CD8-positive, alpha-beta memory T cell (primary cell): ENCODE measurements around the gene PABPN1L. TPM values are rescaled to one million over a fixed set of nuclear protein-coding genes. Genes with fewer than 3 reads are reported as not detected.
A peak's percentile ranks its signal among the peaks of the same experiment; 100 is the strongest.

ENCODE experiments used
- CTCF ChIA-PET: fragments of 350-600 bp; sonication (Branson Sonifier 250); formaldehyde crosslinking; loops from one replicate; lab custom pipeline; 2021; ENCODE audit warnings: antibody characterized with exemption; lab: Charles Lee
- POLR2A ChIA-PET: fragments of 350-600 bp; sonication (Branson Sonifier 250); formaldehyde crosslinking; loops from one replicate; lab custom pipeline; 2021; ENCODE audit warnings: antibody characterized with exemption; lab: Charles Lee
- DNase-seq, 5 donors: peaks; one replicate each; pipeline versions ENCODE4 v3.0.0 to v3.0.0-alpha.2; 2020 to 2022; ENCODE audit warnings: mixed read lengths in 1 of 5
- H3K27ac ChIP-seq: one replicate; pipeline ENCODE4 v1.7.0; 2013; ENCODE audit warnings: low read depth, mild to moderate bottlenecking, low read length, moderate library complexity
- H3K27me3 ChIP-seq: 2 replicates; pipeline ENCODE4 v1.7.0; 2013; ENCODE audit warnings: low read length, mild to moderate bottlenecking; ENCODE audit not compliant: insufficient read depth, poor library complexity, severe bottlenecking
- H3K36me3 ChIP-seq: 2 replicates; pipeline ENCODE4 v1.7.0; 2013; ENCODE audit warnings: mild to moderate bottlenecking, low read length, moderate library complexity; ENCODE audit not compliant: insufficient read depth
- H3K4me1 ChIP-seq: 2 replicates; pipeline ENCODE4 v1.7.0; 2013; ENCODE audit warnings: mild to moderate bottlenecking, low read length, moderate library complexity; ENCODE audit not compliant: insufficient read depth
- H3K4me3 ChIP-seq: 2 replicates; pipeline ENCODE4 v1.7.0; 2013; ENCODE audit warnings: mild to moderate bottlenecking, low read length
- H3K9me3 ChIP-seq: 2 replicates; pipeline ENCODE4 v1.7.0; 2013; ENCODE audit warnings: mild to moderate bottlenecking, low read length
- H3K27ac Mint-ChIP-seq, 8 donors: one replicate each; pipeline ENCODE4 v1.8.0; 2020 to 2021; ENCODE audit warnings: mixed read lengths in 8 of 8, mild to moderate bottlenecking in 6 of 8, inconsistent platforms in 3 of 8, moderate library complexity in 3 of 8
- H3K27me3 Mint-ChIP-seq, 2 donors: one replicate each; pipeline ENCODE4 v1.8.0; 2020 to 2021; ENCODE audit warnings: mixed read lengths in 2 of 2, mild to moderate bottlenecking in 1 of 2, moderate library complexity in 1 of 2
- H3K36me3 Mint-ChIP-seq, 3 donors: one replicate each; pipeline ENCODE4 v1.8.0; 2020 to 2021; ENCODE audit warnings: mixed read lengths in 3 of 3, inconsistent platforms in 1 of 3, mild to moderate bottlenecking in 1 of 3
- H3K4me1 Mint-ChIP-seq, 3 donors: one replicate each; pipeline ENCODE4 v1.8.0; 2020 to 2021; ENCODE audit warnings: mixed read lengths in 3 of 3, inconsistent platforms in 1 of 3, mild to moderate bottlenecking in 1 of 3
- H3K4me3 Mint-ChIP-seq, 7 donors: one replicate each; pipeline ENCODE4 v1.8.0; 2020 to 2021; ENCODE audit warnings: mixed read lengths in 7 of 7, mild to moderate bottlenecking in 6 of 7, moderate library complexity in 4 of 7, inconsistent platforms in 2 of 7
- H3K9me3 Mint-ChIP-seq, 5 donors: one replicate each; pipeline ENCODE4 v1.8.0; 2020 to 2022; ENCODE audit warnings: mixed read lengths in 5 of 5, mild to moderate bottlenecking in 3 of 5, moderate library complexity in 2 of 5, inconsistent platforms in 1 of 5
- polyA plus RNA-seq: library from polyadenylated mRNA; unstranded; fragments of 300-500 nt; fragmentation: Illumina TruSeq; gene quantifications from one replicate; pipeline ENCODE4 v1.2.3, GENCODE V29; 2021
- total RNA-seq, 2 experiments: library from RNA; stranded (reverse); gene quantifications; one replicate each; pipeline ENCODE4 v1.2.3, GENCODE V29; 2021

Gene PABPN1L
- total and polyA plus RNA-seq, 3 experiments from 2014 or later: not detected

DNA sequence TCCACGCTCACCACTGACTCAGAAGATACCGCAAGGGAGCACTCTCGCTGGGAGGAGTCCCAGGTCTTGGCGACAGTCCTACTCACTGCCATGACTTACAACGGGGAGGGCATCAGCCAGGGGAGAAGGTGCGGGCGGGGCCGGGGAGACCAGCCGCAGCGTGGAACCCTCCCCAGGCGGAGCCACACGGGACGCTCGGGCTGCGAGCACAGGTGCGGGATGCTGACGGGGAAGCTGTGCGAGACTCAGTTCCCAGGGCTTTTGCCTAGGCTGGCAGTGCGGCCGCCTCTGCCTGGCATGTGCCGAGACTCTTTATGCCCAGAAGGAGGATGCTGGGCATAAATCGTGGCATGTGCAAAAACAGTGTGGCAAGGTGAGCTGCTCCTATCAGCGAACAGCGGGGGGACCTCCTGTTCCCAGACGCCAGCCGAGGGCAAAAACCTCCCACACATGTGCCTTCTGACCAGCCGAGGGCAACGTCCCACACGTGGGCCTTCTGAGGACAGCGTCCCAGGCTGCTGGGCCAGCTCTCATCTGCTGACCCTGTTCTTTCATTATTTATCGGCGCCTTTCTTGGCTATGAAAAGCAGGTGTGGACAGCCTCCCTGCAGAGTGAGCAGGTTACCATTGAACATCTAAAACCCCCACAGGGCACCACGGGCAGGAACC, 15.8 kb downstream of the PABPN1L start:
- H3K4me3 ChIP-seq: no peak overlapping the region
- H3K4me1 ChIP-seq: peaks cover 11% of the 10 kb centered on the region
- no peaks in the 10 kb centered on the region for H3K9me3 ChIP-seq
- DNase-seq: no peak
- Mint-ChIP-seq H3K27ac (peak overlapping the region in 1 of 8 donors; percentile 70), H3K27me3 (no peaks in the 10 kb centered on the region), H3K4me3 (no peak overlapping the region), H3K4me1 (peaks cover 11 to 24% (median 19%) of the 10 kb centered on the region in 3 donors), H3K36me3 (peaks cover 0 to 34% (median 0%) of the 10 kb centered on the region in 3 donors), H3K9me3 (no peaks in the 10 kb centered on the region)
- ChIA-PET POLR2A (no interaction called here), CTCF (interaction anchor here (1.1 to 1.5 kb wide), 2 partner anchors 39 to 113 kb away, joined by 3 to 5 read pairs; partner anchors contain the start of gene APRT)
- no peaks in the 10 kb centered on the region for H3K36me3 ChIP-seq
- no peaks in the 10 kb centered on the region for H3K27me3 ChIP-seq
- H3K27ac ChIP-seq: no peak overlapping the region

DNA sequence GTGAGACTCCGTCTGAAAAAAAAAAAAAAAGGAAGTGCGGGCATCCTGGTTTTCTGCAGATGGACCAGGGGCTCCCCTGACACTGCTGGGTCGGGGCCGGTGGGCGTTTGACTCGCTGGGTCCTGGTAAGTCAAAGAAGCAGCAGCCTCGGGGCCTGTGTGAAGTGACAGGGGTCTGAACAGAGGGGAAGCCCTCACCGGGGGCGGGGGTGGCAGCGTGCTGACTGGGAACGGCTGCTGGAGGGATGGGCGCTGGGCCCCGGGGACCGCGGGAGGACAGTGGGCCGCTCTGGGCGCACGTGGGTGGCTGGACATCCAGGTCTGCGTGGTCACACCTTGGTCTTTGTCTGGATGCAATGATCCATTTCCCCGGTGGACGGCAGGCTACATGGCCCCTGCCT, 17.9 kb downstream of the PABPN1L start:
- no peaks in the 10 kb centered on the region for H3K4me1 ChIP-seq
- no peaks in the 10 kb centered on the region for H3K36me3 ChIP-seq
- no peaks in the 10 kb centered on the region for H3K9me3 ChIP-seq
- H3K27ac ChIP-seq: no peak overlapping the region
- no peaks in the 10 kb centered on the region for H3K27me3 ChIP-seq
- CTCF ChIA-PET: interaction anchor here (1.1 to 1.4 kb wide), 2 partner anchors 8 to 771 kb away, joined by 3 read pairs; no protein-coding TSS in a partner anchor
- Mint-ChIP-seq H3K27ac (no peak overlapping the region), H3K36me3 (peaks cover 0 to 37% (median 0%) of the 10 kb centered on the region in 3 donors), H3K27me3 (no peaks in the 10 kb centered on the region), H3K9me3 (no peaks in the 10 kb centered on the region), H3K4me3 (no peak overlapping the region), H3K4me1 (peaks cover 2 to 10% (median 6%) of the 10 kb centered on the region in 3 donors)
- POLR2A ChIA-PET: no interaction called here
- no peak overlapping the region for H3K4me3 ChIP-seq
- DNase-seq: no peak

DNA sequence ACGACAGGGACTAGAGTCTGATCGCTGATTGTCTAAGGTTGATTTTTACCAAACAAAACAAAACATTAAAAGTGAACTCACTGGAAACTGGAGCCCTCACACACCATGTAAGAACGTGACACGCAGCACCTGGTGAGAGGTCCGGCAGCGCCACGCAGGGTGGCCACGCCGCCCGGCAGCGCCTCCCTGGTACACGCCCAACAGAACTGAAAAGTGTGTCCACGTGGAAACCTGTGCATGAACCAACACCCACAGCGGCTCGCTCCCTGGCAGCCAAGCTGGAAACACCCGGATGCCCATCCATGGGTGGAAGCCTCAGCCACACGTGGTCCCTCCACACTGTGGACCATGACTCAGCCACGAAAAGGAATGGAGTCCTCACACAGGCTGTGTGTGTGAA, 18.8 kb downstream of the PABPN1L start:
- ChIA-PET POLR2A (no interaction called here), CTCF (no interaction called here)
- H3K27ac Mint-ChIP-seq: no peak overlapping the region
- Histone ChIP-seq H3K27me3 (no peaks in the 10 kb centered on the region), H3K27ac (no peak overlapping the region), H3K9me3 (no peaks in the 10 kb centered on the region), H3K36me3 (no peaks in the 10 kb centered on the region), H3K4me1 (no peaks in the 10 kb centered on the region), H3K4me3 (no peak overlapping the region)
- no peaks in the 10 kb centered on the region for H3K27me3 Mint-ChIP-seq
- peaks cover 2 to 13% (median 6%) of the 10 kb centered on the region in 3 donors for H3K4me1 Mint-ChIP-seq
- DNase-seq: no peak
- no peak overlapping the region for H3K4me3 Mint-ChIP-seq
- peaks cover 0 to 44% (median 0%) of the 10 kb centered on the region in 3 donors for H3K36me3 Mint-ChIP-seq
- H3K9me3 Mint-ChIP-seq: no peaks in the 10 kb centered on the region

DNA sequence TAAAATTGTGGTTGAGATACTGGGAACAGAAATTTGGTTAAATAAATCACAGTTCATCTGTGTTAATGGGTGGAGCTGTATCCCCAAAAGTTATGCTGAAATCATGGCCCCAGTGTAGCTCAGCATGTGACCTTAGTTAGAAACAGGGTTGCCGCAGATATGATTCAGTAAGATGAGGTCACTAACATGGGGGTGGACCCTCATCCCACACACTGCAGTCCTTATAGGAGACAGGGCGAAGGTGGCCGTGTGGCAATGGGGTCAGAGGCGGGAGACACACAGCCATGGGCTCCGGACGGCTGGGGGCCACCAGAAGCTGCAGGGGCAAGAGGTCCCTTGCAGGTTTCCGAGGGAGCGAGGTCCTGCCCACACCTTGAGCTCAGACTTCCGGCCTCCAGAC, 20.4 kb downstream of the PABPN1L start:
- CTCF ChIA-PET: no interaction called here
- no peak overlapping the region for H3K4me3 ChIP-seq
- Mint-ChIP-seq H3K9me3 (no peaks in the 10 kb centered on the region), H3K27me3 (no peaks in the 10 kb centered on the region), H3K36me3 (peaks cover 0 to 41% (median 0%) of the 10 kb centered on the region in 3 donors), H3K4me1 (peaks cover 0 to 7% (median 0%) of the 10 kb centered on the region in 3 donors), H3K4me3 (no peak overlapping the region), H3K27ac (no peak overlapping the region)
- no peaks in the 10 kb centered on the region for H3K4me1 ChIP-seq
- no peaks in the 10 kb centered on the region for H3K9me3 ChIP-seq
- no peak overlapping the region for H3K27ac ChIP-seq
- DNase-seq: no peak
- H3K27me3 ChIP-seq: no peaks in the 10 kb centered on the region
- POLR2A ChIA-PET: interaction anchor here (0.7 to 0.9 kb wide), 2 partner anchors 33 to 84 kb away, joined by 3 to 9 read pairs; no protein-coding TSS in a partner anchor
- H3K36me3 ChIP-seq: no peaks in the 10 kb centered on the region

DNA sequence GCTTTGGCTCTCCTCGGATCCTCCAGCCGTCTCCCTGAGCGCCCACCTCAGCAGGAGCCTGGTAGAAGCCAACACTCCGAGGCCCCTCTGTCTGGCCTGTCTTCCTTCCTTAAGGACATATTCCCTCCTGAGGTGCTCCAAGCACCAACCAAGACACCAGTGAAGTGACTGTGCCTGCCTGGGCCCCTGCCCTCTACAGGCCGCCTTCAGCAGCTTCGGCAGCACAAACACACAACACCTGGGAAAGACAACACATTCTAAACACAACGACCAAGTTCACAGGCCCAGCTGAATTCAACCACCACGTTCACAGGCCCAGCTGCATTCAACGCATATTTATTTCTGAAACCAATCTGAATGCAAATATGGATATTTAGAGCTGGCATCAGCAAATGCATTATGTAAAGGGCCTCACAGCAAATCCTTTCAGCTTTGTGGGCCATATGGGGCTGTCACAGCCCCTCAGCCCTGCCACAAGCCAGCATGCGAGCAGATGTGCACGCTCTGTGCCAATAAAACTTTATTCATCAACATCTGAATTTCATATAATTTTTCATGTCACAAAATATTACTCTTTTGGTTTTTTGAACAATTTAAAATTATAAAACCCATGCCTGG, 21.9 kb downstream of the PABPN1L start:
- CTCF ChIA-PET: no interaction called here
- Mint-ChIP-seq H3K27me3 (no peaks in the 10 kb centered on the region), H3K27ac (no peak overlapping the region), H3K4me3 (no peak overlapping the region), H3K4me1 (peaks cover 0 to 7% (median 0%) of the 10 kb centered on the region in 3 donors), H3K36me3 (peaks cover 0 to 43% (median 3%) of the 10 kb centered on the region in 3 donors), H3K9me3 (no peaks in the 10 kb centered on the region)
- DNase-seq: no peak
- POLR2A ChIA-PET: no interaction called here
- H3K27ac ChIP-seq: no peak overlapping the region
- H3K36me3 ChIP-seq: no peaks in the 10 kb centered on the region
- no peak overlapping the region for H3K4me3 ChIP-seq
- no peaks in the 10 kb centered on the region for H3K9me3 ChIP-seq
- no peaks in the 10 kb centered on the region for H3K27me3 ChIP-seq
- no peaks in the 10 kb centered on the region for H3K4me1 ChIP-seq

DNA sequence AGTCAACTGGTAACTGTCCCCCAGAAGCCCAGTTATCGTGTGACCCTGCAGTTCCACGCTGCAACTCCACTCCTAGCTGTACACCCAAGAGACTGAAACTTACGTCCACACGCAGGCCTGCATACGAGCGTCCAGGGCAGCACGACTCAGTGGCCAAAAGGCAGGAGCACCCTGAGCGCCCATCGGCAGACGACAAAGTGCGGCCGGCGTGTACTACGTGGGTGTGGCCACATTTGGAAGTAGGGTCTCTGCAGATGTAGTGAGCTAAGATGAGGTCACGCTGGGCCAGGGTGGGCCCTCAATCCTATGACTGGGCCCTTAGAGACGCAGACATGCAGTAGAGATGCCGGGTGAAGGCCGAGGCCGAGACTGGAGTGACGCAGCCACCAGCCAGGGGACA, 23.2 kb downstream of the PABPN1L start:
- Histone ChIP-seq H3K4me1 (no peaks in the 10 kb centered on the region), H3K4me3 (no peak overlapping the region), H3K36me3 (no peaks in the 10 kb centered on the region), H3K27ac (no peak overlapping the region), H3K27me3 (no peaks in the 10 kb centered on the region), H3K9me3 (no peaks in the 10 kb centered on the region)
- no peaks in the 10 kb centered on the region for H3K27me3 Mint-ChIP-seq
- ChIA-PET POLR2A (no interaction called here), CTCF (no interaction called here)
- H3K27ac Mint-ChIP-seq: peak overlapping the region in 1 of 8 donors; percentile 32
- peaks cover 0 to 7% (median 0%) of the 10 kb centered on the region in 3 donors for H3K4me1 Mint-ChIP-seq
- H3K9me3 Mint-ChIP-seq: no peaks in the 10 kb centered on the region
- H3K4me3 Mint-ChIP-seq: no peak overlapping the region
- H3K36me3 Mint-ChIP-seq: peaks cover 0 to 46% (median 3%) of the 10 kb centered on the region in 3 donors
- DNase-seq: no peak

DNA sequence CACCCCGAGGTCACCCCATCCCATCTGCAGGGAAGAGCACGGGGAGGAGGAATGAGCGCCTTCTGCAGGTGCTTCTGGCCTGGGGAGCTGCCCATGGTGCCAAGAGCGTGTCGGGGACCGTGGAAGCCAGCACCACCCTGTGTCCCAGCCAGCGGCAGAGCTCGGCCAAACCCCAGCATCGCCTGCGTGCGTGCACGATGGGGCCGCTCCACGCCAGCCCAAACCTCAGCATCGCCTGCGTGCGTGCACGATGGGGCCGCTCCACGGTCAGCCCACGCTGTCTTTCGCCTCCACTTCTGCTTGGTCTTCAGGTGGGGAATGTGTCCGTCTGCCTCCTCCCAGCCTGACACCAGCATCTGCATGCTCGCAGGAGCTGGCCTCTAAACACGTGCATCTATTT, 23.7 kb downstream of the PABPN1L start:
- Mint-ChIP-seq H3K4me3 (no peak overlapping the region), H3K27me3 (no peaks in the 10 kb centered on the region), H3K9me3 (no peaks in the 10 kb centered on the region), H3K36me3 (peaks cover 0 to 43% (median 3%) of the 10 kb centered on the region in 3 donors), H3K4me1 (peaks cover 0 to 7% (median 0%) of the 10 kb centered on the region in 3 donors), H3K27ac (peak overlapping the region in 1 of 8 donors; percentile 32)
- no peaks in the 10 kb centered on the region for H3K27me3 ChIP-seq
- ChIA-PET POLR2A (no interaction called here), CTCF (no interaction called here)
- H3K4me1 ChIP-seq: no peaks in the 10 kb centered on the region
- H3K4me3 ChIP-seq: no peak overlapping the region
- no peaks in the 10 kb centered on the region for H3K36me3 ChIP-seq
- H3K27ac ChIP-seq: no peak overlapping the region
- DNase-seq: no peak
- no peaks in the 10 kb centered on the region for H3K9me3 ChIP-seq

DNA sequence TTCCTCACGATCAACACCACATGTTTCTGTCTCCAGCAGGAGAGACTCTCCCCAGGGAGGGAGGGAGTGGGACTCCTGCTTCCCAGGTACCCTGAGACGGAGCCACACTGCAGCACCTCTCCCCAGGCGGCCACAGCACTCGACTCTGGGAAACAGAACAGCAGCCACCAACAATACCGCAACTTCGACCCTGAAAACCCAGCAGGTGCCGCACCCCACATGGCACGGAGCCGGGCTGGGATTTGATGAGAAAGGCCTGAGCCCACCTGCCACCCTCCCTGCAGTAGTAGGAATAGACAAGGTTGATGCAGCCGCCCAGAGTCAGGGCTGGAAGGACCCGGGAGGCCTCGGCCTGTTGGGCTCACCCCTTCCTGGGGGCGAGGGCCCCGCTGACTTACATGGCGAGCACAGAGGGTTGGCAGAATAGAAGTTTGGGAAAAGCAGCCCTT, 24.1 kb downstream of the PABPN1L start:
- Mint-ChIP-seq H3K27me3 (no peaks in the 10 kb centered on the region), H3K36me3 (peaks cover 0 to 39% (median 3%) of the 10 kb centered on the region in 3 donors), H3K4me1 (peaks cover 0 to 7% (median 0%) of the 10 kb centered on the region in 3 donors), H3K27ac (no peak overlapping the region), H3K4me3 (no peak overlapping the region), H3K9me3 (no peaks in the 10 kb centered on the region)
- ChIA-PET POLR2A (no interaction called here), CTCF (no interaction called here)
- no peak for DNase-seq
- Histone ChIP-seq H3K4me3 (no peak overlapping the region), H3K27me3 (no peaks in the 10 kb centered on the region), H3K27ac (no peak overlapping the region), H3K4me1 (no peaks in the 10 kb centered on the region), H3K36me3 (no peaks in the 10 kb centered on the region), H3K9me3 (no peaks in the 10 kb centered on the region)
